Activated CD8-positive, alpha-beta memory T cell treated with anti-CD3 and anti-CD28 coated beads, Interleukin-2, amount 50 U/mL, for 1 hour (primary cell): ENCODE results near the gene ANO1.

Experiments used
- DNase-seq: peaks from one replicate; pipeline ENCODE4 v3.0.0-alpha.2; 2020; ENCODE audit errors: extremely low read depth

ANO1 gene

GRCh38 chr11:70137383-70137782 lies 59.3 kb downstream of the ANO1 start:
- no peak for DNase-seq

- no peak for DNase-seq
Measured at GRCh38 chr11:70138403-70138802, 60.3 kb downstream of the ANO1 start.

- no peak for DNase-seq
Measured at GRCh38 chr11:70139785-70140410, 61.8 kb downstream of the ANO1 start.

GRCh38 chr11:70140711-70141485 lies 62.8 kb downstream of the ANO1 start:
- DNase-seq: no peak

DNA sequence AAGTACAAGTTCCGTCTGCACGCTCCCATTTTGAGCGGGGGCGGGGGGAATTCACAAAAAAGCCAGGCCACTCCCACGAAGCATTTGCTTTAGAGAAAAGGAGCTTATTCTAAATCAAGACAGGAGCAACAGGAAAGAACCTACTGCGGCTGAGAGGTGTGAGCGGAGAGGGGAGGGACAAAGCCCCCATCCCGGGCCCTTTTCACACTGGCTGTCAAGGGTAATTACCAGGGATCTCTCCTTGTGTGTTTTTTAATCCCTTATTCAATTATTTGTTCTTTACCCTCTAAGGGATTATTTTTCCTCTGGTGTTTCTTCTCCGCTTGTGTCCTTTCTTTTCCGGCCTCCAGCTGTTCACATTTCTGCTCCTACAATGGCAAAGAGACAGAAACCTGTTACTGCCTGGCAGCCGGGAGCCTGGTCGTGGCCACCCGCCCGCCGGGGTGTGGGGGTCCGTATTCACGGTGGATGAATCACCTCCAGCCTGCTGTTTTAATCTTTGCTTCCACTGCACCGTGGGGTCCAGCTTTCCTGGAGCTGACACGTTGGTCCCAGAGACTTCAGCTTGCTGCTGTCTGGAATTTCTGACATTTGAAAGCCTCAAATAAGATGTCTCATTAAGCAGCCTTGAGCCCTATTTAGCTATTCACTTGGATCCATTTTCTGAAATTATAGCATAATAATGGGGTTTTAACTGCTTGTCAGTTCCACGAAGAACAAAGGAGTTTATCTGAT lies 63.5 kb downstream of the ANO1 start:
- DNase-seq: no peak

DNA sequence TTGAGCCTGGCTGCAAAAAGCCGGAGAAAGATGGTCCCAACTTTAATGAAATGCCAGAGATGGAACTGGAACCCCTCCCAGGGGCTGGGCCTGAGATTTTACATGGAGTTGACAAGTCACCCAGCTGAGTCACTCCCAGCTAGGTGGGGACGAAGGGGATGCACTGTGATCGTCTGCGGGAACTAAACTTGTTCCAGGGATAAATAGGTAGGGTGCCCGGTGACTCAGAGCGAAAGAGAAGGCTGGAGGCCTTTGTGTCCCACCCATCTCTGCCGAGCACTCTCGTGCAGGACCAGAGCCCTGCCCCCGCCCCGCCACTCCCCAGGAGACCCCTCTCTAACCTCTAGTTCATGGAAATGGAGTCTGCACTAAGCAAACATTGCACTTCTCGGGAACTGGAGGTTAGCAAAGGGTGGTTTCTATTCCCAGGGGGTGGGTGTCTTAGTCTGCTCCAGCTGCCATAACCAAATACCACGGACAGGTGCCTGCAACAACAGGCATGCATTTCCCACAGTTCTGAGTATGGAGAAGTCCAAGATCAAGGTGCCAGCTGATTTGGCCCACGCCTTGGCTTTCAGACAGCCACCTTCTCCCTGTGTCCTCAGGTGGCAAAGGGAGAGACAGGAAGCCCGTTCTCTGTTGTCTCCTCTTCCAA lies 64.2 kb downstream of the ANO1 start:
- no peak for DNase-seq

DNA sequence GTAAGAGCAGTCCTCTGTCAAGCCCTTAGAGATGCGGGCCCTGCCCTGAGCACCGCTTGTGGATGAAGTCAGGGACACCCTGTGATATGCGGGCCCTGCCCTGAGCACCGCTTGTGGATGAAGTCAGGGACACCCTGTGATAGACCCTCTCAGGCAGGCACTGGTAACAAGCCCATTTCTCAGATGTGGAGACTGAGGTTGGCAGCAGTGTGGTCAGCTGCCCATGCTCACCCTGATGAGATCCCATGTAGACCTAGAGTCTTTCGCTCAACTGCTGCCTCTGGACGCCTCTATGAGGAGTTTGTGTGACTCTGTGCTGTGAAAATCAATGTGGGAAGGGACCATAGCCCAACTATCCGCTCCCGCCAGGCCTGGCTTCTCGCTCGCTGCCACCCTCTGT lies 66.1 kb downstream of the ANO1 start:
- DNase-seq: no peak

- DNase-seq: no peak
Measured at GRCh38 chr11:70145071-70145470, 67.0 kb downstream of the ANO1 start.

GRCh38 chr11:70145841-70146240 lies 67.7 kb downstream of the ANO1 start:
- no peak for DNase-seq

- DNase-seq: no peak
Measured at GRCh38 chr11:70146299-70146698, 68.2 kb downstream of the ANO1 start.

- DNase-seq: no peak
Measured at GRCh38 chr11:70146895-70147520, 68.9 kb downstream of the ANO1 start.

DNA sequence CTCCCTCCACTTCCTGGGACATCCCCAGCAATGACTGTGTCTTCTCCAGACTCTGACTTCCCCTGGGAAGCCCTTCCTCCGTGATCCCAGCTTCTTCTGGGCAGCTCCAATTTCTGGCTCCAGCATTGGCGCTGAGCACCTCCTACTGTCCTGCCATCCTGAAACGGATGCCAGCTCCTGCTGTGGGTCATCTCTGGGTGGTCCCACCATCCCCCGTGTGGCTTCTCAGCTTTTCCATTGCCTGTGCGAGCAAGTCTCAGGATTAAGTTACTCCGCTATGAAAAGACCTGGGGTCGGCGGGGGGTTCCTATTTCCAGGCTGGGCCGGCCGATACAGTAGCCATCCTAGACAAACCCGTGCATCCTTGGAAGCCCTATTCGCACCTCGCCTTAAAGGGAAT lies 69.6 kb downstream of the ANO1 start:
- no peak for DNase-seq

DNA sequence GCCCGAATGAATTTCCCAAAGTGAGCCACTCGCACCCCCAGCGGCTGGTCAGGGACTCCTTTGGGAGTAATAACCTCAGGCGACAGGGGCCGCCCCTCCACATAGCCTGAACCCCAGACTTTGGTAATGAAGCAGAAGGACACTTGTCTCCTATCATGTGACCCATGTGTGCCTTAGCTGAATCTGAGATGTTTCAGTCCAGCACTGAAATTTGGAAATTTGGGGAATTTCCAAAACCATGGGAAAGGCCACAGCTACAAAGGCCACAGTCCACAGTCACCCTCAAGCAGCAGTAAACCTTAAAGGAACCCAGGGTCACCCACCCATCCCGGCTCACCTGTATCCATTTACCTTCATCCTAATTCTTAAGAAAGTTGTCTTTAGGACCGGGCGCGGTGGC lies 73.6 kb downstream of the ANO1 start:
- no peak for DNase-seq

DNA sequence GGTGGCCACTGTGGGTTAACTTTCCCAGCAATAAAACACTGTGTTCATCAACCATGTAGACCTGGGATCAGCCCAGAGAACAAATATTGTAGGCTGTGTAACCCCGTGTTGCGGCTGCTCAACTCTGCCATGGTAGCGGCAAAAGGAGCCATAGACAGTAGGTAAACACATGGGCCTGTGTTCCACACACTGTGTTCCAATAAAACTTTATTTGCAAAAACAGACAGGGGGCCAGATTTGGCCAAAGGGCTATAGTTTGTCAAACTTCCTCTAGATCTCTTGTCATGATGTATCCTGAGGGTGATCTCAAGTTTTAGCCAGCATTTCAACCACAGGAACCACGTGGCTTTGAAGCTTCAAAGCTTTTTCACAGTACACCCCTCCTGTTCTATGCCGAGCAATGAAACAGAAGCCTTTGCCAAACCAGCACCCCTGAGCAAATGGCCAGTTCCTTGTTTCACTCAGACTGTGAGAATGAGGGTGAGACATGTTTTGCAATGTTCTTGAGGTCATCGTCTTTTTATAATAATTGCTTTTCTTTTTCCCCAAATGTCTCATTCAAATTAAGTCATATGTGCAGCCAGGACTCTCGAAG lies 75.1 kb downstream of the ANO1 start:
- DNase-seq: no peak

GRCh38 chr11:70155386-70155785 lies 77.3 kb downstream of the ANO1 start:
- no peak for DNase-seq

GRCh38 chr11:70156291-70157037 lies 78.3 kb downstream of the ANO1 start:
- DNase-seq: no peak

- DNase-seq: no peak
Measured at GRCh38 chr11:70158201-70158600, 80.1 kb downstream of the ANO1 start.

- DNase-seq: no peak
Measured at GRCh38 chr11:70158757-70159389, 80.8 kb downstream of the ANO1 start.

GRCh38 chr11:70159627-70160570 lies 81.8 kb downstream of the ANO1 start:
- no peak for DNase-seq
